Measurements from ENCODE around the gene KDM3B. TPM values are rescaled to one million over a fixed set of nuclear protein-coding genes. Genes with fewer than 3 reads are reported as not detected.

Gene KDM3B
- polyA plus RNA-seq, 1 of the 3 experiments (the other 2 are of a cell fraction) = 22.4 TPM

DNA sequence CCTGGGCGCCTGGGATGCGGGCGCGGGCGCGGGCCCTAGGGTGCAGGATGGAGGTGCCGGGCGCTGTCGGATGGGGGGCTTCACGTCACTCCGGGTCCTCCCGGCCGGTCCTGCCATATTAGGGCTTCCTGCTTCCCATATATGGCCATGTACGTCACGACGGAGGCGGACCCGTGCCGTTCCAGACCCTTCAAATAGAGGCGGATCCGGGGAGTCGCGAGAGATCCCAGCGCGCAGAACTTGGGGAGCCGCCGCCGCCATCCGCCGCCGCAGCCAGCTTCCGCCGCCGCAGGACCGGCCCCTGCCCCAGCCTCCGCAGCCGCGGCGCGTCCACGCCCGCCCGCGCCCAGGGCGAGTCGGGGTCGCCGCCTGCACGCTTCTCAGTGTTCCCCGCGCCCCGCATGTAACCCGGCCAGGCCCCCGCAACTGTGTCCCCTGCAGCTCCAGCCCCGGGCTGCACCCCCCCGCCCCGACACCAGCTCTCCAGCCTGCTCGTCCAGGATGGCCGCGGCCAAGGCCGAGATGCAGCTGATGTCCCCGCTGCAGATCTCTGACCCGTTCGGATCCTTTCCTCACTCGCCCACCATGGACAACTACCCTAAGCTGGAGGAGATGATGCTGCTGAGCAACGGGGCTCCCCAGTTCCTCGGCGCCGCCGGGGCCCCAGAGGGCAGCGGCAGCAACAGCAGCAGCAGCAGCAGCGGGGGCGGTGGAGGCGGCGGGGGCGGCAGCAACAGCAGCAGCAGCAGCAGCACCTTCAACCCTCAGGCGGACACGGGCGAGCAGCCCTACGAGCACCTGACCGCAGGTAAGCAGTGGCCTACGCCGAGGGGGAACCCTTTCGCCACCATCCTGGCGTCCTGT is 113.0 kb downstream of the KDM3B start, which contains the start of gene EGR1 (continued):
- TF ChIP-seq, protein P1, sequence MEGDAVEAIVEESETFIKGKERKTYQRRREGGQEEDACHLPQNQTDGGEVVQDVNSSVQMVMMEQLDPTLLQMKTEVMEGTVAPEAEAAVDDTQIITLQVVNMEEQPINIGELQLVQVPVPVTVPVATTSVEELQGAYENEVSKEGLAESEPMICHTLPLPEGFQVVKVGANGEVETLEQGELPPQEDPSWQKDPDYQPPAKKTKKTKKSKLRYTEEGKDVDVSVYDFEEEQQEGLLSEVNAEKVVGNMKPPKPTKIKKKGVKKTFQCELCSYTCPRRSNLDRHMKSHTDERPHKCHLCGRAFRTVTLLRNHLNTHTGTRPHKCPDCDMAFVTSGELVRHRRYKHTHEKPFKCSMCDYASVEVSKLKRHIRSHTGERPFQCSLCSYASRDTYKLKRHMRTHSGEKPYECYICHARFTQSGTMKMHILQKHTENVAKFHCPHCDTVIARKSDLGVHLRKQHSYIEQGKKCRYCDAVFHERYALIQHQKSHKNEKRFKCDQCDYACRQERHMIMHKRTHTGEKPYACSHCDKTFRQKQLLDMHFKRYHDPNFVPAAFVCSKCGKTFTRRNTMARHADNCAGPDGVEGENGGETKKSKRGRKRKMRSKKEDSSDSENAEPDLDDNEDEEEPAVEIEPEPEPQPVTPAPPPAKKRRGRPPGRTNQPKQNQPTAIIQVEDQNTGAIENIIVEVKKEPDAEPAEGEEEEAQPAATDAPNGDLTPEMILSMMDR (IDR thresholded peaks at IDR 0.05) = peak; percentile 17; the same call in 1 of the 2 replicates

DNA sequence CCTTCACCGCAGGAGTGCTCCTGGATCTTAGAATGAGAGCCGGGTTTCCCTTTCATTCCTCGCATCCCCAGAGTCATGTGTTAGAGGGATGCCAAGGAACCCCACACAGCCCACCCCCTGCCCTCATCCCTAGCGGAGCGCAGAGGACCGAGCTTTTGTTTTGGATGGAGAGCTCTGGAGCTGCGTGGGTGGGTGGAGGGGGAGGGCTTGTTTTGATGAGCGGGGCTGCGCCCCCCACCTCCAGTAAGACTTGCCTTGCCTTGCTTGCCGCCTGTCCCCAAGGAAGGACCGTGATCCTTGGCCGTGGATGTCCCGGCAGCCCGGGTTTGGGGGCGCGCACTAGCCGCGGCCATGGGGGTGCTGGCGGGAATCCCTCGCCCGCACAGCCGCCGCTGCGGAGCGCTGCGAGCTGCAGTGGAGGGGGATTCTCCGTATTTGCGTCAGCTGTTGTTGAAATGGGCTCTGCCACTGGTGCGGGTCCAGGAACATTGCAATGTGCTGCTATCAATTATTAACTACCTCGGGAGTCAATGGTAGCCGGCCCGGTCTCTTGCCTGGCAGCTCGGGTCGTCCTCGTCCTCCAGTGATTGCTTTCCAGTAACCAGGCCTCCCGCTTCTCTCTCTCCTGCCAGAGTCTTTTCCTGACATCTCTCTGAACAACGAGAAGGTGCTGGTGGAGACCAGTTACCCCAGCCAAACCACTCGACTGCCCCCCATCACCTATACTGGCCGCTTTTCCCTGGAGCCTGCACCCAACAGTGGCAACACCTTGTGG is 113.8 kb downstream of the KDM3B start:
- H3K9me3 ChIP-seq = no peaks in the 10 kb centered on the region
- H3K9ac ChIP-seq = peak overlapping the region; percentile 97
- peak; percentile 39 for DNase-seq
- CTCF ChIA-PET = interaction anchor here (0.8 to 11.7 kb wide), 8 partner anchors 9 to 59 kb away, joined by 3 to 196 read pairs (median 6); no protein-coding TSS in a partner anchor
- H3K9me2 ChIP-seq = no peaks in the 10 kb centered on the region
- peaks cover 37% of the 10 kb centered on the region for H4K20me1 ChIP-seq (ENCODE audit: insufficient read depth)
- H3K4me1 ChIP-seq (ENCODE audit: control insufficient read depth in 1 of 2, insufficient read depth in 2 of 2, low read depth in 1 of 2, low read length in 1 of 2) = peaks cover 9 to 19% of the 10 kb centered on the region in 2 experiments; a peak in 1 of 4 replicates
- no peak overlapping the region; the same call in 1 of the 2 replicates for H2AFZ ChIP-seq (ENCODE audit: low read depth)
- H3K79me2 ChIP-seq (ENCODE audit: insufficient read depth) = peaks cover 12% of the 10 kb centered on the region; the same call in 1 of the 2 replicates
- POLR2A ChIA-PET = interaction anchor here (0.6 to 3.2 kb wide), 9 partner anchors 8 to 135 kb away, joined by 3 to 22 read pairs (median 7); partner anchors contain the start of gene CDC25C
- peaks cover 37% of the 10 kb centered on the region for H3F3A ChIP-seq (replicated peaks; ENCODE audit: insufficient read depth)
- H3K36me3 ChIP-seq (replicated peaks in 1 of 2; ENCODE audit: control insufficient read depth in 1 of 2, insufficient read depth in 2 of 2, low read length in 1 of 2) = peaks cover 0 to 13% of the 10 kb centered on the region in 2 experiments
- no peak overlapping the region for H3K27ac ChIP-seq (ENCODE audit: low read depth in 2 of 2, low read length in 1 of 2)
- peak overlapping the region; percentile 98 for H3K4me2 ChIP-seq
- 52% methylated on average over 18 of the region's 39 CpGs for WGBS (ENCODE audit: low lambda C conversion rate)
- peak overlapping the region; percentile 81 to 83 for H3K4me3 ChIP-seq (ENCODE audit: low read depth in 2 of 2, low read length in 1 of 2)
- H3K27me3 ChIP-seq (ENCODE audit: insufficient read depth) = no peaks in the 10 kb centered on the region
- TF ChIP-seq ELF1 (IDR thresholded peaks at IDR 0.05) (no peak), MXI1 (IDR thresholded peaks at IDR 0.05; ENCODE audit: low read depth, low read length) (0 out of 2 replicates have a peak, but pooled peaks have one; percentile 18)

DNA sequence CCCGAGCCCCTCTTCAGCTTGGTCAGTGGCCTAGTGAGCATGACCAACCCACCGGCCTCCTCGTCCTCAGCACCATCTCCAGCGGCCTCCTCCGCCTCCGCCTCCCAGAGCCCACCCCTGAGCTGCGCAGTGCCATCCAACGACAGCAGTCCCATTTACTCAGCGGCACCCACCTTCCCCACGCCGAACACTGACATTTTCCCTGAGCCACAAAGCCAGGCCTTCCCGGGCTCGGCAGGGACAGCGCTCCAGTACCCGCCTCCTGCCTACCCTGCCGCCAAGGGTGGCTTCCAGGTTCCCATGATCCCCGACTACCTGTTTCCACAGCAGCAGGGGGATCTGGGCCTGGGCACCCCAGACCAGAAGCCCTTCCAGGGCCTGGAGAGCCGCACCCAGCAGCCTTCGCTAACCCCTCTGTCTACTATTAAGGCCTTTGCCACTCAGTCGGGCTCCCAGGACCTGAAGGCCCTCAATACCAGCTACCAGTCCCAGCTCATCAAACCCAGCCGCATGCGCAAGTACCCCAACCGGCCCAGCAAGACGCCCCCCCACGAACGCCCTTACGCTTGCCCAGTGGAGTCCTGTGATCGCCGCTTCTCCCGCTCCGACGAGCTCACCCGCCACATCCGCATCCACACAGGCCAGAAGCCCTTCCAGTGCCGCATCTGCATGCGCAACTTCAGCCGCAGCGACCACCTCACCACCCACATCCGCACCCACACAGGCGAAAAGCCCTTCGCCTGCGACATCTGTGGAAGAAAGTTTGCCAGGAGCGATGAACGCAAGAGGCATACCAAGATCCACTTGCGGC is 114.6 kb downstream of the KDM3B start:
- H3K4me2 ChIP-seq = peak overlapping the region; percentile 98
- ChIA-PET CTCF (interaction anchor here (0.8 to 11.7 kb wide), 8 partner anchors 10 to 59 kb away, joined by 3 to 196 read pairs (median 6); no protein-coding TSS in a partner anchor), POLR2A (interaction anchor here (2.9 to 3.2 kb wide), 2 partner anchors 23 to 26 kb away, joined by 9 to 22 read pairs; no protein-coding TSS in a partner anchor)
- H3K9ac ChIP-seq = peak overlapping the region; percentile 97; the same call in 1 of the 2 replicates
- no peaks in the 10 kb centered on the region for H3K27me3 ChIP-seq (ENCODE audit: insufficient read depth)
- H4K20me1 ChIP-seq (ENCODE audit: insufficient read depth) = peaks cover 37% of the 10 kb centered on the region
- peaks cover 0 to 13% of the 10 kb centered on the region in 2 experiments for H3K36me3 ChIP-seq (replicated peaks in 1 of 2; ENCODE audit: control insufficient read depth in 1 of 2, insufficient read depth in 2 of 2, low read length in 1 of 2)
- 95% methylated on average over 44 of the region's 45 CpGs for WGBS (ENCODE audit: low lambda C conversion rate)
- peak overlapping the region; percentile 81 to 83; a peak in 3 of 4 replicates for H3K4me3 ChIP-seq (ENCODE audit: low read depth in 2 of 2, low read length in 1 of 2)
- H3K9me2 ChIP-seq = no peaks in the 10 kb centered on the region
- DNase-seq = peak; percentile 27
- peaks cover 9 to 19% of the 10 kb centered on the region in 2 experiments; a peak in 1 of 4 replicates for H3K4me1 ChIP-seq (ENCODE audit: control insufficient read depth in 1 of 2, insufficient read depth in 2 of 2, low read depth in 1 of 2, low read length in 1 of 2)
- no peak overlapping the region for H2AFZ ChIP-seq (ENCODE audit: low read depth)
- H3K79me2 ChIP-seq (ENCODE audit: insufficient read depth) = peaks cover 12% of the 10 kb centered on the region; the same call in 1 of the 2 replicates
- H3K27ac ChIP-seq (ENCODE audit: low read depth in 2 of 2, low read length in 1 of 2) = no peak overlapping the region; a peak in 1 of 4 replicates
- no peak for TF ChIP-seq MXI1 (IDR thresholded peaks at IDR 0.05; ENCODE audit: low read depth, low read length)
- TF ChIP-seq FOXM1 (IDR thresholded peaks at IDR 0.05; ENCODE audit: low read depth) = no peak
- TF ChIP-seq SMC3 (IDR thresholded peaks at IDR 0.05; ENCODE audit: low read depth, low read length) = no peak
- no peak for TF ChIP-seq EP300 (IDR thresholded peaks at IDR 0.05; ENCODE audit: borderline replicate concordance in 1 of 2, low read depth in 1 of 2, low read length in 1 of 2)
- TF ChIP-seq, protein P2, sequence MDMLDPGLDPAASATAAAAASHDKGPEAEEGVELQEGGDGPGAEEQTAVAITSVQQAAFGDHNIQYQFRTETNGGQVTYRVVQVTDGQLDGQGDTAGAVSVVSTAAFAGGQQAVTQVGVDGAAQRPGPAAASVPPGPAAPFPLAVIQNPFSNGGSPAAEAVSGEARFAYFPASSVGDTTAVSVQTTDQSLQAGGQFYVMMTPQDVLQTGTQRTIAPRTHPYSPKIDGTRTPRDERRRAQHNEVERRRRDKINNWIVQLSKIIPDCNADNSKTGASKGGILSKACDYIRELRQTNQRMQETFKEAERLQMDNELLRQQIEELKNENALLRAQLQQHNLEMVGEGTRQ (IDR thresholded peaks at IDR 0.05; ENCODE audit: borderline replicate concordance, low read depth, low read length) = no peak
- TF ChIP-seq RXRA (IDR thresholded peaks at IDR 0.05; ENCODE audit: borderline replicate concordance, low read depth) = no peak
- no peak for TF ChIP-seq SIN3A (IDR thresholded peaks at IDR 0.05; ENCODE audit: borderline replicate concordance, low read depth, low read length)
- TF ChIP-seq, protein P3, sequence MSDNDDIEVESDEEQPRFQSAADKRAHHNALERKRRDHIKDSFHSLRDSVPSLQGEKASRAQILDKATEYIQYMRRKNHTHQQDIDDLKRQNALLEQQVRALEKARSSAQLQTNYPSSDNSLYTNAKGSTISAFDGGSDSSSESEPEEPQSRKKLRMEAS (IDR thresholded peaks at IDR 0.05; ENCODE audit: low read depth) = no peak
- no peak for TF ChIP-seq TEAD4 (IDR thresholded peaks at IDR 0.05; ENCODE audit: borderline replicate concordance, insufficient read depth)
- no peak for TF ChIP-seq RFX5 (IDR thresholded peaks at IDR 0.05; ENCODE audit: low read length)
- no peak for TF ChIP-seq JUND (IDR thresholded peaks at IDR 0.05)
- peaks cover 38% of the 10 kb centered on the region for H3F3A ChIP-seq (replicated peaks; ENCODE audit: insufficient read depth)
- no peaks in the 10 kb centered on the region for H3K9me3 ChIP-seq

Data from SK-N-SH (cell line).